NCI-H2196 (cell line): ENCODE data around the gene NEIL1.
"Not testable (repeated sequence)": the region's sequence is repeated elsewhere in the genome, so short reads cannot be mapped to it uniquely, and the experiment has no call there.

Experiments
- DNase-seq: peaks from one replicate; lab custom pipeline; 2025; ENCODE audit not compliant: unreplicated experiment; lab: John Stamatoyannopoulos, UW

Gene NEIL1

GRCh38 chr15:75332093-75332492 is 14.7 kb upstream of the NEIL1 start:
- DNase-seq, result not testable (repeated sequence)

- DNase-seq, result not testable (repeated sequence)
These were observed 13.0 kb upstream of the NEIL1 start for GRCh38 chr15:75333654-75334419.

- no peak for DNase-seq
These were observed 11.5 kb upstream of the NEIL1 start for GRCh38 chr15:75335313-75335704.

GRCh38 chr15:75335705-75336355 is 11.0 kb upstream of the NEIL1 start, which contains the start of gene COMMD4:
Gene COMMD4 (plus strand): TSS chr15:75336063. CDS start chr15:75336090, 27 bp downstream.
- DNase-seq, result peak; percentile 90

GRCh38 chr15:75338661-75339240 is 8.1 kb upstream of the NEIL1 start:
- no peak for DNase-seq

- DNase-seq, result no peak
These were observed 7.2 kb upstream of the NEIL1 start for GRCh38 chr15:75339531-75340240.

- DNase-seq, result no peak
These were observed 4.6 kb upstream of the NEIL1 start for GRCh38 chr15:75342221-75342620.

GRCh38 chr15:75343953-75344352 is 2.9 kb upstream of the NEIL1 start:
- peak; percentile 5 for DNase-seq

- no peak for DNase-seq
These were observed 589 bp downstream of the NEIL1 start for GRCh38 chr15:75347222-75348033.

GRCh38 chr15:75348034-75348561 is 1.3 kb downstream of the NEIL1 start:
- DNase-seq, result no peak

GRCh38 chr15:75348562-75349350 is 1.9 kb downstream of the NEIL1 start:
- no peak for DNase-seq

- not testable (repeated sequence) for DNase-seq
These were observed 2.5 kb downstream of the NEIL1 start for GRCh38 chr15:75349351-75349669.

GRCh38 chr15:75349851-75350588 is 3.2 kb downstream of the NEIL1 start:
- no peak for DNase-seq

- no peak for DNase-seq
These were observed 3.9 kb downstream of the NEIL1 start for GRCh38 chr15:75350601-75351361.

GRCh38 chr15:75352186-75353080 is 5.6 kb downstream of the NEIL1 start:
- DNase-seq, result no peak

- no peak for DNase-seq
These were observed 6.8 kb downstream of the NEIL1 start for GRCh38 chr15:75353604-75354003.

- DNase-seq, result no peak
These were observed 7.6 kb downstream of the NEIL1 start for GRCh38 chr15:75354454-75354853.
